ENCODE measurements around the gene PAXIP1.

DNA sequence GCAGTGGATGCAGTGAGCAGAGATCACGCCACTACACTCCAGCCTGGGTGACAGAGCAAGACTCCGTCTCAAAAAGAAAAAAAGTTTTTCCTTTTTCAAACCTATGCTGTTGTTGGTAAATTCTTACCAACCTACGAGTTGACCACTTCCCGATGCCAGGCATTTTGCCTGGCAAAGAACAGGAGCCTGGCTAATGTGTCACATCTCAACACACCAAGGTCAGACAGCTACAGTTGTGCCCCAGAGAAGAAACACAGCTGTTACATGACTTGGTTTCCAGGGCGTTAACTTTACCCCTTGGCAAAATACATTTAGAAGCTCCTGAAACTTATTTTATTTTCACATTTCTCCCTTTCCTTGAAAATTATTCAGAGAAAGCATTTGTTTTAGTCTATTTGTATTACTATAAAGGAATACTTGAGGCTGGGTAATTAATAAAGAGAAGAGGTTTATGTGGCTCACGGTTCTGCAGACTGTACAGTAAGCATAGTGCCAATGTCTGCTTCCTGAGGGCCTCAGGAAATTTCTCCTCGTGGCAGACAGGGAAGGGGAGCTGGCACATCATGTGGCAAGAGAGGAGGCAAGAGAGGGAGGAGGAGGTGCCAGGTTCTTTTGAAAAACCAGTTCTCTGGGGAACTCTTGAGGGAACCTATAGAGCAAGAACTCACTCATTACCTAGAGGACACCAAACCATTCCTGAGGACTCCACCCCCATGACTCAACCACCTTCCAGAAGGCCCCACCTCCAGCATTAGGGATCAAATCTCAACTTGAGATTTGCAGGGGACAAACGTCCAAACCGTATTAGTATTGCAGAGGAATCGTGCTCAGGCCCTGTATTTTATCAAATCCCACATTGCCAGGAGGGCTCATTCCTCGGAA is 83.3 kb downstream of the PAXIP1 start:
- TF ChIP-seq CTCF (IDR thresholded peaks at IDR 0.05 in 4 of 5, conservative IDR thresholded peaks at IDR 0.05 in 1 of 5) = no peak
- TF ChIP-seq POLR2A (IDR thresholded peaks at IDR 0.05) = no peak
